PC-9 (cell line): ENCODE results near the gene RNF144A. TPM values are rescaled to one million over a fixed set of nuclear protein-coding genes. Genes with fewer than 3 reads are reported as not detected.

Experiments used
- BruUV-seq: library from RNA; stranded (reverse); fragments of 400-500 nt; replicated peaks from 2 replicates; lab custom pipeline; 2021; lab: Mats Ljungman, UMichigan
- CTCF ChIA-PET: fragments of 300-600 bp; sonication (Branson Sonifier 250); formaldehyde crosslinking; loops from one replicate; lab custom pipeline; 2022; ENCODE audit warnings: antibody characterized with exemption; lab: Charles Lee
- POLR2A ChIA-PET: fragments of 300-600 bp; sonication (Branson Sonifier 250); formaldehyde crosslinking; loops from one replicate; lab custom pipeline; 2022; ENCODE audit warnings: antibody characterized with exemption; ENCODE audit not compliant: unreplicated experiment; lab: Charles Lee
- DNase-seq, 2 experiments: peaks; one replicate each; pipeline versions ENCODE4 v3.0.0 to v3.0.0-alpha.2; 2015 to 2022; ENCODE audit warnings: mixed read lengths in 1 of 2
- H2AFZ ChIP-seq: fragments of 200-600 bp; sonication (generic); 2 replicates; pipeline ENCODE4 v1.8.1; 2017; ENCODE audit warnings: antibody characterized with exemption
- H3F3A ChIP-seq: fragments of 200-600 bp; sonication (generic); 2 replicates; pipeline ENCODE4 v1.8.1; 2017; ENCODE audit warnings: antibody characterized with exemption, mild to moderate bottlenecking, low read depth; ENCODE audit not compliant: insufficient read depth
- H3K27ac ChIP-seq: fragments of 200-600 bp; sonication (generic); 2 replicates; pipeline ENCODE4 v1.6.1; 2016; ENCODE audit warnings: mixed run types
- H3K27me3 ChIP-seq: fragments of 200-600 bp; sonication (generic); 2 replicates; pipeline ENCODE4 v1.6.1; 2016; ENCODE audit warnings: low read depth, mixed run types; ENCODE audit not compliant: insufficient read depth
- H3K36me3 ChIP-seq: fragments of 200-600 bp; sonication (generic); 2 replicates; pipeline ENCODE4 v1.6.1; 2016; ENCODE audit warnings: low read depth, mixed run types
- H3K4me1 ChIP-seq: fragments of 200-600 bp; sonication (generic); replicated peaks from 2 replicates; pipeline ENCODE4 v1.6.1; 2016; ENCODE audit warnings: mixed run types; ENCODE audit not compliant: insufficient read depth
- H3K4me2 ChIP-seq: fragments of 200-600 bp; sonication (generic); 2 replicates; pipeline ENCODE4 v1.6.1; 2017; ENCODE audit warnings: mixed run types
- H3K4me3 ChIP-seq: fragments of 200-600 bp; sonication (generic); 2 replicates; pipeline ENCODE4 v1.6.1; 2016; ENCODE audit warnings: mixed run types
- H3K79me2 ChIP-seq: fragments of 200-600 bp; sonication (generic); 2 replicates; pipeline ENCODE4 v1.6.1; 2017; ENCODE audit warnings: low read depth, mixed run types
- H3K9me2 ChIP-seq: fragments of 200-600 bp; sonication (generic); 2 replicates; pipeline ENCODE4 v1.8.1; 2017; ENCODE audit warnings: mild to moderate bottlenecking; ENCODE audit not compliant: insufficient read depth
- H3K9me3 ChIP-seq: fragments of 200-600 bp; sonication (generic); 2 replicates; pipeline ENCODE4 v1.8.1; 2016; ENCODE audit warnings: low read depth; ENCODE audit not compliant: insufficient read depth
- H4K20me1 ChIP-seq: fragments of 200-600 bp; sonication (generic); 2 replicates; pipeline ENCODE4 v1.8.1; 2017; ENCODE audit not compliant: insufficient read depth
- EZH2 ChIP-seq: fragments of 200-600 bp; sonication (generic); IDR thresholded peaks from 2 replicates; pipeline ENCODE4 v1.8.0; 2017; ENCODE audit warnings: antibody characterized with exemption, low read depth
- intact Hi-C: fragments of 100-400 bp; cut with micrococcal nuclease; formaldehyde crosslinking; loops from one replicate; pipeline ENCODE4 v1.10.0; 2022; ENCODE audit not compliant: unreplicated experiment
- total RNA-seq: library from RNA; stranded (reverse); gene quantifications from 2 replicates; pipeline ENCODE4 v1.2.3, GENCODE V29; 2021
- TF ChIP-seq, protein P1 (sequence below): fragments of 200-600 bp; sonication (generic); conservative IDR thresholded peaks from 2 replicates; pipeline ENCODE4 v1.6.1; 2017; ENCODE audit warnings: mixed run types, antibody characterized with exemption, mild to moderate bottlenecking, moderate library complexity

The RNF144A gene
- total RNA-seq, 1 experiment from 2014 or later: 0.94 TPM

DNA sequence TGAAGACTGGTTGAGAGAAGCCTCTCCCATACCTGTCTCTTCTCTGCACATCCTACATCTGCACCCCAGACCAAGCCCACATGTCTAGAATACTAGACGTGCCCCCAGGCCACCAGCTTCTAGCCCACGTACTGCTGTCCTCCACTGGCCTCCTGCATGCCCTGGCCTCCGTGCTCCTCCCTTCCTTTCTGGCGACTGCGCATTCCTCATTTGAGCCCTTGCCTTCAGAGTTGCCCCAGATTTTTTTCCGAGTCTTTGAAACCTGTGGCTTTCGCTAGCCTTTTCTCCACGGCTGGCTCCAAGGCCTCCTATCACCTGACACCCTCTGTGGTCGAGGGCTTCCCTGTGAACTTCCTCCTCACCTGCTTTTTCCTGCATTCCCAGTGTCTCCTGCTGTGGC, 11.2 kb downstream of the RNF144A start:
- no TSS peak for BruUV-seq
- no peaks in the 10 kb centered on the region for H3F3A ChIP-seq
- H3K4me2 ChIP-seq: no peak overlapping the region
- TF ChIP-seq, protein P1, sequence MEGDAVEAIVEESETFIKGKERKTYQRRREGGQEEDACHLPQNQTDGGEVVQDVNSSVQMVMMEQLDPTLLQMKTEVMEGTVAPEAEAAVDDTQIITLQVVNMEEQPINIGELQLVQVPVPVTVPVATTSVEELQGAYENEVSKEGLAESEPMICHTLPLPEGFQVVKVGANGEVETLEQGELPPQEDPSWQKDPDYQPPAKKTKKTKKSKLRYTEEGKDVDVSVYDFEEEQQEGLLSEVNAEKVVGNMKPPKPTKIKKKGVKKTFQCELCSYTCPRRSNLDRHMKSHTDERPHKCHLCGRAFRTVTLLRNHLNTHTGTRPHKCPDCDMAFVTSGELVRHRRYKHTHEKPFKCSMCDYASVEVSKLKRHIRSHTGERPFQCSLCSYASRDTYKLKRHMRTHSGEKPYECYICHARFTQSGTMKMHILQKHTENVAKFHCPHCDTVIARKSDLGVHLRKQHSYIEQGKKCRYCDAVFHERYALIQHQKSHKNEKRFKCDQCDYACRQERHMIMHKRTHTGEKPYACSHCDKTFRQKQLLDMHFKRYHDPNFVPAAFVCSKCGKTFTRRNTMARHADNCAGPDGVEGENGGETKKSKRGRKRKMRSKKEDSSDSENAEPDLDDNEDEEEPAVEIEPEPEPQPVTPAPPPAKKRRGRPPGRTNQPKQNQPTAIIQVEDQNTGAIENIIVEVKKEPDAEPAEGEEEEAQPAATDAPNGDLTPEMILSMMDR: no peak
- no peak for TF ChIP-seq EZH2
- no peak for DNase-seq
- no peaks in the 10 kb centered on the region for H3K9me2 ChIP-seq
- no peaks in the 10 kb centered on the region for H3K36me3 ChIP-seq
- no peak overlapping the region for H2AFZ ChIP-seq
- H3K4me3 ChIP-seq: no peak overlapping the region
- H3K79me2 ChIP-seq: no peaks in the 10 kb centered on the region
- H3K4me1 ChIP-seq: no peaks in the 10 kb centered on the region
- CTCF ChIA-PET: no interaction called here
- no peaks in the 10 kb centered on the region for H3K9me3 ChIP-seq
- POLR2A ChIA-PET: no interaction called here
- intact Hi-C loops: no loop called here
- no peaks in the 10 kb centered on the region for H4K20me1 ChIP-seq
- no peaks in the 10 kb centered on the region for H3K27me3 ChIP-seq
- no peak overlapping the region for H3K27ac ChIP-seq

DNA sequence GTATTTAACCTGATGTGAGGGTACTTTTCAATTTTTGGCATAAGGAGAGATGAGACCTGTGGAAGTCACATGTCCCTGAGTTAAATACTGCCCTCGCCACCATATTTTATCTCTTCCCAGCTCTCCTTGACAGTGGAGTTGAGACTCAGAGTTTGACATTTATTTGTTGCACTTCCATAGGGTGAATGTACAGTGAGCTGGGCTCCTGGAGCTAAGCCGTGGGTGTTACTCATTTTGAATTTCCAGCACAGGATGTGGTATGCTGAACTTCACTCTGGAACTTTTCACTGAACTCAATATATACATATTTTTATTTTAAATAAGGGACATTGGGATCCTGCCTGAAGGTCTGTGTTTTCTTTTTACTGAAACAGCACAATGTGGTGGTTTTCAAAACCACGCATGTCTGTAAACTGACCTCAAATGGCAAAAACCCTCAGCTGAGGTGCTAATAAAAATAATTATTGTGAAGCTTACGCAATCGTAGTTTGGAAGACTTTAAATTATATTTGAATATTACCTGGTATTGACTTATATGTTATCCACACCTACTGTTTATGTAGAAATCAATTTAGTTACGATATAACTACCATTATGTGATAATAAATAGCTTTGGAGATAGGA, 12.1 kb downstream of the RNF144A start:
- no peaks in the 10 kb centered on the region for H3K4me1 ChIP-seq
- no peaks in the 10 kb centered on the region for H3K9me2 ChIP-seq
- TF ChIP-seq, protein P1: no peak
- TF ChIP-seq EZH2: no peak
- no peaks in the 10 kb centered on the region for H3K27me3 ChIP-seq
- no peak for DNase-seq
- H3K79me2 ChIP-seq: no peaks in the 10 kb centered on the region
- H3K27ac ChIP-seq: no peak overlapping the region
- POLR2A ChIA-PET: no interaction called here
- no TSS peak for BruUV-seq
- H2AFZ ChIP-seq: no peak overlapping the region
- no peak overlapping the region for H3K4me2 ChIP-seq
- 0 out of 2 replicates have a peak, but pooled peaks cover under 1% of the 10 kb centered on the region for H4K20me1 ChIP-seq
- no peak overlapping the region for H3K4me3 ChIP-seq
- intact Hi-C loops: no loop called here
- no peaks in the 10 kb centered on the region for H3F3A ChIP-seq
- CTCF ChIA-PET: no interaction called here
- H3K9me3 ChIP-seq: no peaks in the 10 kb centered on the region
- H3K36me3 ChIP-seq: no peaks in the 10 kb centered on the region

DNA sequence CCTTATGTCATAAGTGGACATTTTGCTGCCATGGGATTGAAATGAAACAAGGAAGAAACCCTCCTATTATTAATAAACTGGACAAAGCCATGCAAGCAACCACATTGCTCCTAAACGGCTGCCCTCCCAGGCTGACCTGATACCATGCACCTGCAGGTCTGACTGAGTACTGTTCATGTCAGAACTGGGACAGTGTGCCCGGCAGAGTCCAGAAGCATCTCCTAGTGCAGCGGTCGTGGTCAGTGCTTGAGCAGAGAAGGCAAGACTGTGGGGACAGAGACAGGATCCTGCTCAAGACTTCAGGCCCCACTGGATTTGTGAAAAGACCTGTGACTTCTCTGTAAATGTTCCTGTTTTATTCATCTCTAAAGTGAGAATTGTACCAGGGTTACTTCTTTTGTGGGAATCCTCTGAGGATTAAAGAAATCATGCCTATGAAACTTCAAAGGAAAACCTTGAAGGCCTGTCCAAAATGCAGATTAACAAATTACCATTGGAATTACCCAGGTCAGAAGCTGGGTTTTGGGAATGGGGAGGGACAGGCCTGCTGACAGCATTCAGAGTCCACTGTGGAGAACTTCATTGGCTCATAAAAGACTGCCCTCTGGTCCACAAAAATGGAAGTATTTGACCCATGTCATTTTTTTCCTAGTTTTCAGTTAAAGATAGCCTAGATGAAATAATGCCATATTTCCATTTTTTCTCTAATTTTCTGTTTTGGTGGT, 13.9 kb downstream of the RNF144A start:
- Histone ChIP-seq H3K9me2 (no peaks in the 10 kb centered on the region), H3K4me2 (no peak overlapping the region), H4K20me1 (0 out of 2 replicates have a peak, but pooled peaks cover 5% of the 10 kb centered on the region), H3K36me3 (no peaks in the 10 kb centered on the region), H3K27me3 (no peaks in the 10 kb centered on the region), H3K9me3 (no peaks in the 10 kb centered on the region), H3K79me2 (no peaks in the 10 kb centered on the region), H2AFZ (no peak overlapping the region), H3F3A (no peaks in the 10 kb centered on the region), H3K27ac (no peak overlapping the region), H3K4me3 (no peak overlapping the region), H3K4me1 (no peaks in the 10 kb centered on the region)
- CTCF ChIA-PET: interaction anchor here (0.6 kb wide), 1 partner anchor 8 kb away, joined by 4 read pairs; no protein-coding TSS in a partner anchor
- no peak for TF ChIP-seq EZH2
- TF ChIP-seq, protein P1: no peak
- intact Hi-C loops: no loop called here
- no TSS peak for BruUV-seq
- POLR2A ChIA-PET: no interaction called here
- no peak for DNase-seq
